ENCODE results near the gene UBE2L3.
"Not testable (repeated sequence)": the region's sequence is repeated elsewhere in the genome, so short reads cannot be mapped to it uniquely, and the experiment has no call there.

GRCh38 chr22:21550678-21551047 is 16.9 kb upstream of the UBE2L3 start:
- TF ChIP-seq POLR2AphosphoS5 (IDR thresholded peaks at IDR 0.05; ENCODE audit: low read depth, low read length); POLR2A (IDR thresholded peaks at IDR 0.05; ENCODE audit: low read depth, low read length); TAF1 (IDR thresholded peaks at IDR 0.05; ENCODE audit: low read depth, low read length); PAX5 (IDR thresholded peaks at IDR 0.05; ENCODE audit: insufficient read depth, low read length, severe bottlenecking); POU2F2 (IDR thresholded peaks at IDR 0.05; ENCODE audit: low read depth, low read length): not testable (repeated sequence)

Data from GM12891 (cell line).